ENCODE data around the gene PRPH. TPM values are rescaled to one million over a fixed set of nuclear protein-coding genes. Genes with fewer than 3 reads are reported as not detected.

Gene PRPH
- total and polyA plus RNA-seq, 2 donors = 9.1 to 24.8 TPM

GRCh38 chr12:49336645-49337584 lies 42.0 kb downstream of the PRPH start, which contains the start of gene C1QL4:
C1QL4 (minus strand) TSS chr12:49337188; CDS start chr12:49336477, 711 bp downstream.
- no peaks in the 10 kb centered on the region for H3K36me3 ChIP-seq (ENCODE audit: insufficient read depth)
- no peaks in the 10 kb centered on the region for H3K4me1 ChIP-seq (ENCODE audit: insufficient read depth)
- H3K27ac ChIP-seq (ENCODE audit: low read depth) = no peak within 1 kb of the TSS
- WGBS = 1% methylated on average over 65 of the region's 65 CpGs
- DNase-seq (ENCODE audit: extremely low spot score) = no peak
- H3K4me3 ChIP-seq (ENCODE audit: low read depth, low read length) = peak within 1 kb of the TSS; percentile 7

DNA sequence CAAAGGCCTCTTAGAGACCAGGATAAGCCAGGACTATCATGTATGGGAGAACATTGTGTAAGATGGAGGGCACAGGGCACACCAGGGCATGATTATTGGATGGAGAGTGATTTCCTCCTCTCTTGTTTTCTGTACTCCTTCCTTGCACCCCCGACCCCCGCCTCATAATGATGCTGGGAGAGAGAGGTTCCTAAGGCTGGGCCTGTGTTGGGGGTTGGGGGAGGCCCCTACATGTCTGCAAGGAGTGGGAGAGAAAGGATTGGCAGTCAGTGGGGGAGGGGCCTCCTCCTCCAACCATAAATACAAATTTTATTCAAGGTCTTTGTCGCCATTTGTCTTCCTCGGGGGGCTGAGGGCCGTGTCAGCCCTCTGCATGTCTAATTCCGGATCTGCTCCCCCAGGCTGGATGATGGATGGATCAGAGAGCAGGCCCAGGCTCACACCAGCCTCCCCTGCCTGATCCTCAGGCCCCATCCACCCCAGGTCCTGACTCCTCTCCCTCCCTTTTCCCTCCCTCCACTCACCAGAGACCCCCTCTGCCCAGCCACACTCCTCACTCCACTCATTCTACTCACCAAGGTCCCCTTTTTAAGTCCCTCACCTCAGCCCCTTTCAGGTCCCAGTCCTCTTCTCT lies 44.0 kb downstream of the PRPH start:
- Histone ChIP-seq H3K4me3 (ENCODE audit: low read depth, low read length) (no peak overlapping the region), H3K27ac (ENCODE audit: low read depth) (no peak overlapping the region), H3K4me1 (ENCODE audit: insufficient read depth) (no peaks in the 10 kb centered on the region), H3K36me3 (ENCODE audit: insufficient read depth) (no peaks in the 10 kb centered on the region)
- 67% methylated on average over 6 of the region's 6 CpGs for WGBS
- DNase-seq (ENCODE audit: extremely low spot score) = no peak

GRCh38 chr12:49339464-49339861 lies 44.5 kb downstream of the PRPH start:
- Histone ChIP-seq H3K27ac (ENCODE audit: low read depth) (no peak overlapping the region), H3K4me3 (ENCODE audit: low read depth, low read length) (no peak overlapping the region), H3K4me1 (ENCODE audit: insufficient read depth) (no peaks in the 10 kb centered on the region), H3K36me3 (ENCODE audit: insufficient read depth) (no peaks in the 10 kb centered on the region)
- no peak for DNase-seq (ENCODE audit: extremely low spot score)
- 58% methylated on average over 5 of the region's 5 CpGs for WGBS

DNA sequence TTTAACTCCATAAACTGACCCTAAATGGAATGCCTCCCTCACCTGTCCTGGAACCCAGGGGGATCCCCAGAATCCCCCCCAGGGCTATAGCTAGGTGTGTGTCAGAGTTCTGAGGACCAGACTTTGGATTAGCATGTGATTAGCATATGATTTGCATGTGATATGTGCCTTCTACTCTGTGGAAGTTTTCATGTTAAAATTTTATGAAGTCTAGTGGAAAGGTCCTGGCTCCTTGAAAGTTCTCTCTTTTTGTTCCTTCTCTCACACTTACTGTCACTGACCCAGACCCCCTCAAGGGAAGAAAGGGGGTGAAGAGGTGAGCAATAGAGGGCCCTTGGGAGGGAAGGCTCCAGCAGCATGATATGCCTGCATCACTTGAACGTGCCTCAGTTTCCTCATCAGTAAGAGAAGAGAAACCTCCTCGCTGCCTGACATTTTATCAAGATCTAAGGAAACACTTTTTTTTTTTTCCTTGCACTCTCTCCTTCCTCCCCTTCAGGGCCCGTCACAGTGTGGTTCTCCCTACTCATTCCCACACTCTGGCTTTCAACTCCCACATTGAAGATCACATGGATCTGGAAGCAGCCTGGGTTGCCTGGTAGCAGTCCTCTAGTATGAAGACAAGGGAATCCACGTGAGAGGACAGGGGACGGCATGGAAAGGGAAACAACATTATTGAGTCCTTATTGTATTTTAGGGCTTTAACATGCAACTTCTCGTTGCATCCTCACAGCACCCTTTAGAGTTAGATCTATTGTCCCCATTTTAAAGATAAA lies 45.3 kb downstream of the PRPH start:
- no peak for DNase-seq (ENCODE audit: extremely low spot score)
- WGBS = 67% methylated on average over 6 of the region's 6 CpGs

GRCh38 chr12:49340971-49341776 lies 46.2 kb downstream of the PRPH start:
- no peak for DNase-seq (ENCODE audit: extremely low spot score)
- no peaks in the 10 kb centered on the region for H3K36me3 ChIP-seq (ENCODE audit: insufficient read depth)
- 46% methylated on average over 14 of the region's 14 CpGs for WGBS
- no peak overlapping the region for H3K27ac ChIP-seq (ENCODE audit: low read depth)
- no peak overlapping the region for H3K4me3 ChIP-seq (ENCODE audit: low read depth, low read length)
- H3K4me1 ChIP-seq (ENCODE audit: insufficient read depth) = peaks cover 6% of the 10 kb centered on the region

More for the DNA sequence above, 45.3 kb downstream of the PRPH start:
- Histone ChIP-seq H3K27ac (ENCODE audit: low read depth) (no peak overlapping the region), H3K4me1 (ENCODE audit: insufficient read depth) (peaks cover 2% of the 10 kb centered on the region), H3K4me3 (ENCODE audit: low read depth, low read length) (no peak overlapping the region), H3K36me3 (ENCODE audit: insufficient read depth) (no peaks in the 10 kb centered on the region)

GRCh38 chr12:49341777-49342065 lies 46.8 kb downstream of the PRPH start:
- Histone ChIP-seq H3K4me3 (ENCODE audit: low read depth, low read length) (no peak overlapping the region), H3K27ac (ENCODE audit: low read depth) (no peak overlapping the region), H3K4me1 (ENCODE audit: insufficient read depth) (peaks cover 6% of the 10 kb centered on the region), H3K36me3 (ENCODE audit: insufficient read depth) (no peaks in the 10 kb centered on the region)
- DNase-seq (ENCODE audit: extremely low spot score) = no peak
- WGBS = 16% methylated on average over 21 of the region's 21 CpGs

DNA sequence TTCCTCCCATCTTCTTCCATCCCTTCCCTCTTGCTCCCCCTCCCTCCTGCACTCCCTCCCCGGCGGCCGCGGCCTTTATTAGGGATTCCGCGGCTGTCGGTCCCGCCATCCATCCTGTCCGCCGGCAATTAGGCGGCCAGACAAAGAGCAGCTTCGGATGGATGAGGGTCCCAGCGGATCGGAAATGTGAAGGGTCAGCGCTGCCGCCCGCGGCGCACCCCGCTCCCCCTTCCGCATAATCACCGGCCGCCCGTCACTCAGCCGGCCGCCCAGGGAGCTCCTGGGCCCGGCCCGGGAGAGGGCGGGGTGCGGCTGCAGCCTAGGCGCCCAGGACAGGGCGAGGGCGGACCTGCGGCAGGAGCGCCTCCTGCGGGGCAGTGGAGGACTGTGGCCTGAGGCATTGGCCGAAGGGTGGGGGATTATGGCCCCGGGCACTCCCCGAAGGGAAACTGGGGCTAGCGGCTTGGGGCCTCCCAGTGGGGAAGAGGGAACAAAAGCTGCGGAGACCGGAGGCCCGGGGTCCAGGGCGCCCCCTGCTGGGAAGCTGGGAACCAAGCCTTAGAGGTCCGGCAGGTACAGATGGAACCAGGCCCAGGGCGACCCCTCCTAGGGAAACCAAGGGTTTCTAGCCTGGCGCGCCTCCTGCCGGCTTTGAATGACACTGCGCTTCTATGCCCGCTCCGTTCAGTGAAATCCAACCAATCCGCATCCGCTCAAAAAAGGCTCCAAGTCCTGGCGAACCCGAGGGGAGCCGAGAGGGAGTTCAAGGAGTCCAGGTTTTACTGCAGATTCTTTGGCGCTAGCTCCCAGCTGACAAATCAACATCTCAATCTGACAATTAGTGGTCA lies 47.3 kb downstream of the PRPH start:
- under 1% methylated on average over 58 of the region's 58 CpGs for WGBS
- Histone ChIP-seq H3K36me3 (ENCODE audit: insufficient read depth) (no peaks in the 10 kb centered on the region), H3K4me1 (ENCODE audit: insufficient read depth) (peaks cover 6% of the 10 kb centered on the region), H3K4me3 (ENCODE audit: low read depth, low read length) (peak overlapping the region; percentile 38), H3K27ac (ENCODE audit: low read depth) (no peak overlapping the region)
- no peak for DNase-seq (ENCODE audit: extremely low spot score)

DNA sequence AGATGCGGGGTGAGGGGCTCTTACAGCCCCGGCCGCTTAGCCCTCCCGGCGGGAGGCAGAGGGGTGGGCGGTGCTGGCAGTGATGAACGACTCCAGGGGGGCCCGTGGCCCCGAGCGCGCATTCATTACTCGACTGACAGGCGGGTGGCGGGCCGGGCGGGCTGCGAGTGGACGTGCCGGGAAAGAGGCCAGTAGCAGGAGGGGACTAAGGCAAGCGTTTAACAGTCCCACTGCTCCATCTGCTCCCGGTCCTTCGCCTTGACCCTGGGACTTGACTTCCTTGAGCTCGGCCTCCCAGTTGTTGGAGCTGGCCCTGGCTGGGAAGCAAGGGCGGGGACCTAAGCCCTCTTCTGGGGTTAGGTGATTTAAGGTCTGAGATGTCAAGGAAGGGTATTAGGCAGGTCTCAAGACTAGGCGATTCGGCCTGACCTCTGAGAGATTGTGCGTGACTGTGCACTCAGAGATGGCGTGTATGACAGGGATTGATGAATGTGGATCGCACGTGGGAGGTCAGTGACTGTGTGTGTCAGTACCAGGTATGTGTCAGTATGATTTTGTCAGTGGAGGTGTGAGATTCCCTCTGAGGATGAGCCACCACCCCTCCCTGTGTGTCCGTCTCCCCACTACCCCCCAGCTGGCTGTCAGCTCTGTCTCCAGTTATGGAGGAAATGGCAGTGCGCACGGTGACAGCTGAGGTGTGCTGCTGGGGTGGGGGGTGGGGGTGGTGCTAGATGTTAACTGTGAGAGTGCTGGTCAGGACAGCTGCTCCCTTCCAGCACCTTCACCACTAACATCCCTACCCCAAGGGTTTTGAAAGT lies 48.2 kb downstream of the PRPH start:
- 7% methylated on average over 33 of the region's 33 CpGs for WGBS
- Histone ChIP-seq H3K4me3 (ENCODE audit: low read depth, low read length) (peak overlapping the region; percentile 38), H3K27ac (ENCODE audit: low read depth) (no peak overlapping the region), H3K36me3 (ENCODE audit: insufficient read depth) (no peaks in the 10 kb centered on the region), H3K4me1 (ENCODE audit: insufficient read depth) (peaks cover 6% of the 10 kb centered on the region)
- no peak for DNase-seq (ENCODE audit: extremely low spot score)

GRCh38 chr12:49344486-49345050 lies 49.6 kb downstream of the PRPH start:
- 18% methylated on average over 15 of the region's 15 CpGs for WGBS
- peaks cover 6% of the 10 kb centered on the region for H3K4me1 ChIP-seq (ENCODE audit: insufficient read depth)
- no peaks in the 10 kb centered on the region for H3K36me3 ChIP-seq (ENCODE audit: insufficient read depth)
- H3K4me3 ChIP-seq (ENCODE audit: low read depth, low read length) = no peak overlapping the region
- H3K27ac ChIP-seq (ENCODE audit: low read depth) = no peak overlapping the region
- DNase-seq (ENCODE audit: extremely low spot score) = no peak

DNA sequence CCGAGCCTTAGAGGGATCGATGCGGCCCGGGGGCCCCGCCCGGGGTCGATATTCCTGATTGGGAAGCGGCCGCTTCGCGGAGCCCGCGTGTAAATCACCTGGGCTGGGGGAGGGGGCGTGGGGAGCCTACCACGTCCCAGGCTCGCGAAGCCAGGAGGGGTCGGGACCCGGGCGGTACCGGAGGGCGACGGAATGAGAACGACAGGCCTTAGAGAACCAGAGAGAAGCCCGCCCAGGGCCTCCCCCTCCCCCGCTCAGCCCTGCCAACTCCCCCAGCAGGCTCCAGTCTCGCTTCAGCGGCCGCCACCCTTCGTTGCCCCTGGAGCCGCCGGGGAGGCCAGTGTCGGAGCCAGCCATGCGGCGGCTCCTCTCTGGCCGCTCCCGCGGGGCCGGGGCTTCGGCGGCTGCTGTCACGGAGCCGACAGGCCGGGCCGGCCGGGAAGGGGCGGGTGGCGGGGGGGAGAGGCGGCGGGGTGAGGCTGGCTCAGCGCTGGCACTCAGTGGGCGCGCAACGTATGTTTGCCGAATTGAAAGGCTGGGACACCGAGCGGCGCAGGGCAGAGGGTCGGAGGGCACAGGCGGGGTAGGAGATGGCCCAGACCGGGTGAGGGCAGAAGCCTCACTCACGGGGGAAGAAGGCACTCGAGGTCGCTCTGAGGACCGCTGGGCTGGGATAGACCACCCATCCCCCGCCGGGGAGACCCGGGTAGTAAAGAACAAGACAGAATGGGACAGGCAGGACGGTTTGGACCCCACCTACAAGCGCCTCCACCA lies 50.3 kb downstream of the PRPH start:
- 2% methylated on average over 70 of the region's 70 CpGs for WGBS
- no peak for DNase-seq (ENCODE audit: extremely low spot score)
- peak overlapping the region; percentile 33 for H3K4me3 ChIP-seq (ENCODE audit: low read depth, low read length)
- no peak overlapping the region for H3K27ac ChIP-seq (ENCODE audit: low read depth)
- H3K36me3 ChIP-seq (ENCODE audit: insufficient read depth) = no peaks in the 10 kb centered on the region
- peaks cover 6% of the 10 kb centered on the region for H3K4me1 ChIP-seq (ENCODE audit: insufficient read depth)
